D721Med (cell line): ENCODE data around the gene B4GALT5.

Experiments used
- DNase-seq: peaks from one replicate; pipeline ENCODE4 v3.0.0; 2011; ENCODE audit warnings: low spot score; ENCODE audit not compliant: insufficient read length
- FAIRE-seq: peaks from 2 replicates; lab custom pipeline; 2011; peaks lifted over from hg19 to GRCh38; lab: Jason Lieb, UNC
- TF ChIP-seq, protein P1 (sequence below): IDR thresholded peaks from 2 replicates; pipeline ENCODE4 v1.5.1; 2012; ENCODE audit warnings: mild to moderate bottlenecking, control low read depth; ENCODE audit not compliant: insufficient read depth; ENCODE audit errors: missing control alignments

Gene B4GALT5

DNA sequence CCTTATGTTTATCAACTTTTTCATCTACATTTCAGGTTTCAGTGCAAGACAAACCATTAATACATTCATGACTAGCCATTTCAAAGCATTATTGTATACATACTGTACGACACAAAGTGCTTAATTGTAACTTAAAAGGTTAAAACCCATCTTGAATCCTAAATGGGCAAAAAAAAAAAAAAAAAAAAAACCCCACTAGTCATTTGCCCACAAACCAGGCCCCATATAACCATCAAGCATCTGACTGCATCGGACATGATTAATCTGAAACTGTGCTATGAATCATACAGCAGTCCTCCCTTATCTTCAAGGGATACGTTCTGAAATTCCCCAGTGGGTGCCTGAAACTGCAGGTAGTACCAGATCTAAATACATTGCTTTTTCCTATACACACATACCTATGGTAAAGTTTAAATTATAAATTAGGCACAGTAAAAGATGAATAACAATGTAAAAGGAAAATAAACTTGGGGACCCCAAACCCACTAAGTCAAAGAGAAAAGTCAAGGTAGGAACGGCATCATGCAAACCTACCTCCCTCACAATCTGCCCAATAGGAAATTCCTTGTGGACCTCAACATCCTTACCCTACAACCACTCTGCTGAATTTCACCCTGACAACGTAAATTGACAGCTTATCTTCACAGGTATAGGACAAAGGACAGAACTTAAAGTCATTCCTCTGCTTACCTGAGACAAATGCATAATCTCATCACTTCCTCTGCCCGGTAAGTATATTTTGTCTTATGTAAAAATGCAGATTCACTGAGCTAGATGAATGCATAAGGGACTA lies 14.3 kb downstream of the B4GALT5 start:
- DNase-seq (no peak), FAIRE-seq (no peak)
- TF ChIP-seq, protein P1, sequence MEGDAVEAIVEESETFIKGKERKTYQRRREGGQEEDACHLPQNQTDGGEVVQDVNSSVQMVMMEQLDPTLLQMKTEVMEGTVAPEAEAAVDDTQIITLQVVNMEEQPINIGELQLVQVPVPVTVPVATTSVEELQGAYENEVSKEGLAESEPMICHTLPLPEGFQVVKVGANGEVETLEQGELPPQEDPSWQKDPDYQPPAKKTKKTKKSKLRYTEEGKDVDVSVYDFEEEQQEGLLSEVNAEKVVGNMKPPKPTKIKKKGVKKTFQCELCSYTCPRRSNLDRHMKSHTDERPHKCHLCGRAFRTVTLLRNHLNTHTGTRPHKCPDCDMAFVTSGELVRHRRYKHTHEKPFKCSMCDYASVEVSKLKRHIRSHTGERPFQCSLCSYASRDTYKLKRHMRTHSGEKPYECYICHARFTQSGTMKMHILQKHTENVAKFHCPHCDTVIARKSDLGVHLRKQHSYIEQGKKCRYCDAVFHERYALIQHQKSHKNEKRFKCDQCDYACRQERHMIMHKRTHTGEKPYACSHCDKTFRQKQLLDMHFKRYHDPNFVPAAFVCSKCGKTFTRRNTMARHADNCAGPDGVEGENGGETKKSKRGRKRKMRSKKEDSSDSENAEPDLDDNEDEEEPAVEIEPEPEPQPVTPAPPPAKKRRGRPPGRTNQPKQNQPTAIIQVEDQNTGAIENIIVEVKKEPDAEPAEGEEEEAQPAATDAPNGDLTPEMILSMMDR, result no peak

DNA sequence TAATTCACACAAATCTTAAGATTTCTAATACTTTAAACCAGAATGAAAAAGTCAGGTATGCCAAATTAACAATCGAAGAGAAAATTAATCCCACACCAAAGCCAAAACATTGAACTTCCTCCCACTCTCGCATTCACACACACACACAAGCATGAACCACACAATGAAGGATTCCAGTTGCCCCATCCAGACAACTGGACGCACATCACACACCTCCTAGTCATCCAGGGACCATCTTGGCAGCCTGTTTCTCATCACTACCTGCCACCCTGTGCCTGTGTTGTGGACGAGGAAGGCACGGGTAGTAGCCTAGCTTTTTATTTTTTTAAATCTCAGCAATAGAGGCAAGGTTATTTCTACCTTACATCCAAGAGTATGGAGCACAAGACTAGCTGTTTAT lies 15.2 kb downstream of the B4GALT5 start:
- DNase-seq, result no peak
- TF ChIP-seq, protein P1, result no peak
- FAIRE-seq, result no peak

DNA sequence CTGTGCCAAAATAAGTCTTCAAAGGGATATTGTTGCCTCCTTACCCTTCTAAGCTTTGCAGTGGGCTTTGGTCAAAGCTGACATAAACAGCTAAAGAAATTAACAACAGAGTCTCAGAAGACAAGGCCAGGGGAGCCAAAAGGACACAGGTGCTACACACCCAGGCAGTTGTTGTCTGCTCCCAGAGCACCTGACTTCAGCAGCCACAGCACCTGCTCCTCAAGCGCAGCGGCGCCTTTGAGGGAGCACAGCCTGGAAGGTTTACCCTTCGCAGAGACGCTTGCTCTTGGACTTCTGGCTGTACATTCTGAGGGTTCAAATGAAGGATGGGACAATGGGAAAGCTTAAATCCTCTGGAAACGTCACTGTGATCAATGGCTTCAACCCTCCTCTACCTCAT lies 16.6 kb downstream of the B4GALT5 start:
- DNase-seq, result no peak
- FAIRE-seq, result no peak
- TF ChIP-seq, protein P1, result no peak

DNA sequence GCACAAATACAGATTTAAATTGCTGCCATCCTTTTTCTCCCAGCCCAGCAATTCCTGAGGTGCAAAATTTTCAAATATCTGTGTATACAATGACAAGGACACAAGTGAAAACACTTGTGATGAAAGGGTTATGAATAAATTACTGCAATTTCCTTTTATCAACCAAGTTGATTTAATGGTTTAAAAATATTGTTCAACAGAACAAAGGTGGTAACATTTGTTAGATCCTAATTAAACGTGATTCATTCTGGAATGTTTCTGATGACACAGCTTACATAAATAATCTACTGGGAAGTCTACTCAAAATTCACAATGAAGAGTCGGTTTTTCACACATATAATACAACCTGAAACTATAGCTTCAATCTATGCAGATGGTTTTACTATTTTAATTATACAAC lies 17.1 kb downstream of the B4GALT5 start:
- FAIRE-seq (no peak), DNase-seq (no peak)
- TF ChIP-seq, protein P1, result no peak

DNA sequence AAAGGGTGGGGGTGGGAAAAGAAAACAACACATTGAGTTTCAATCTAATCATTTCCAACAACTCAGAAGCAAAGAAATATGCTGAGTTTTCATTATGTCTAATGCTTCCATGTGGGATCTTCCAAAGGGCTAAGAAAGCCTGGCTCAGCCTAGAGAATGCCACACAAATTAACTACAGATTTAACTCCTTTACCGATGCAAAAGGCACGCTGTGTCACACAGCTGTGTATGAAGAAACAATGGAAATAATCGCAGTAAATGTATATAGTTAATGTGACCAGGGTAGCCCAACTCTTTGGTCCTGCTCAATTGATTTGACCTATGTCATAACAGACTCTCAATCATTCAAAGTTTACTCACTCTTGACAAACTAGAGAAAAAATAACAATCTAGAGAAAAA lies 17.8 kb downstream of the B4GALT5 start:
- FAIRE-seq (no peak), DNase-seq (no peak)
- TF ChIP-seq, protein P1, result no peak

DNA sequence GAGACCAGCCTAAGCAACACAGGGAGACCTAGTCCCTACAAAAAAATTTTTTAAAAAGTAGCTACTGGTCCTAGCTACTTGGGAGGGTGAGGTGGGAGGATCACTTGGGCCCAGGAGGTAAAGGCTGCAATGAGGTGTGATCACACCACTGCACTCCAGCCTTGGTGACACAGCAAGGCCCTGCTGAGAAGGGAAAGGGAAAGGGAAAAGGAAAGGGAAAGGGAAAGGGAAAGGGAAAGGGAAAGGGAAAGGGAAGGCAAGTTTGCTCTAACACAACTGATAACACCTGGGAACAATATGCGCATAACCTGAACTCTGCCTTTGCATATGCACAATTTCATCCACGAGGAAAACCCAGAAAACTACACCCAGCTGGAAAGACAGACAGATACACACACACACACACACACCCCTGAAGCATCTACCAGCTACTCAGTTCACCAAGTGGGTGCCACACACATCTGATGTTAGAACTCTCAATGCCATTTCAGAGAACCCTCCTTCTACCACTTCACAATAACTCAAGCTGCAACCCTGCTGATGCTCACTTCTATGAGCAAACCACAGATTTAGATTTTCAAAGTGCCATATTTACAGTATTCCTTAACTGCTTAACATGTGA lies 19.1 kb downstream of the B4GALT5 start:
- FAIRE-seq (no peak), DNase-seq (no peak)
- TF ChIP-seq, protein P1, result no peak

DNA sequence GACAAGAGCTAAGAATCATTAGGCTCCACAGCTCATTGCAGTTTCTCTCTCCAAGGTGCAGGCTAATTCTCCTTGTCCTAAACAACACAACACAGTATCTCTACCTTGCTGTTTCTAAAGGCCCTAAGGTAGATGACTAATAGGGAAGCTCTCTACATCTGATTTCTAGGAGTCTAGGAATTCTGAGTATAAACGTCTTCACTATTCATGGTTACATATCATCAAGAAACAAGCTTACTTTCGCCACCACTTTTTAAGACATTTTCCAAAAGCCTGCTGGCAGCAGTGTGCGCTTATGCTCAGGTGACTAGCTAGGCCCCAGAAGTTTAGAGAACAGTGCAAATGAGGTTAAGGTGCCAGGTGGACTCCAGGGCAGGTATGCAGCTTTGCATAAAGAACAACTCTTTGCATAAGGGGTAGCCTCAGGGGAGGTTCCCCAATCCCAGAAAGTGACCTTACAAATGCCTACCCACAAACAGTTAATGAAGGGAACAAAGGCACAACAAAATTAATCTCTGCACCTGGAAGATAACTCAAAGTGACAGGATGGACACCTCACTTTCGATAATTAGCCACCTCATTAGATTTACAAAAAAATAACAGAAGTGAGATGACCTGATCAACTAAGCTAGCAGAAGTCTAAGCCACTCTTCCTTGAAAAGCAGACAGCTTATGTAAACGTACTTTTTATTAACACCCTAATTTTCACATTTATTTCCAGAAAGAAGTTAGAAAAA lies 20.1 kb downstream of the B4GALT5 start:
- DNase-seq (no peak), FAIRE-seq (no peak)
- TF ChIP-seq, protein P1, result no peak
